GM21825 (cell line): ENCODE results near the gene PUM2.

Experiments
- ATAC-seq: cut with Tn5 transposase; IDR thresholded peaks from one replicate; pipeline ENCODE4 v1.9.1; 2021; ENCODE audit warnings: mild to moderate bottlenecking, moderate library complexity; ENCODE audit not compliant: unreplicated experiment

The PUM2 gene

DNA sequence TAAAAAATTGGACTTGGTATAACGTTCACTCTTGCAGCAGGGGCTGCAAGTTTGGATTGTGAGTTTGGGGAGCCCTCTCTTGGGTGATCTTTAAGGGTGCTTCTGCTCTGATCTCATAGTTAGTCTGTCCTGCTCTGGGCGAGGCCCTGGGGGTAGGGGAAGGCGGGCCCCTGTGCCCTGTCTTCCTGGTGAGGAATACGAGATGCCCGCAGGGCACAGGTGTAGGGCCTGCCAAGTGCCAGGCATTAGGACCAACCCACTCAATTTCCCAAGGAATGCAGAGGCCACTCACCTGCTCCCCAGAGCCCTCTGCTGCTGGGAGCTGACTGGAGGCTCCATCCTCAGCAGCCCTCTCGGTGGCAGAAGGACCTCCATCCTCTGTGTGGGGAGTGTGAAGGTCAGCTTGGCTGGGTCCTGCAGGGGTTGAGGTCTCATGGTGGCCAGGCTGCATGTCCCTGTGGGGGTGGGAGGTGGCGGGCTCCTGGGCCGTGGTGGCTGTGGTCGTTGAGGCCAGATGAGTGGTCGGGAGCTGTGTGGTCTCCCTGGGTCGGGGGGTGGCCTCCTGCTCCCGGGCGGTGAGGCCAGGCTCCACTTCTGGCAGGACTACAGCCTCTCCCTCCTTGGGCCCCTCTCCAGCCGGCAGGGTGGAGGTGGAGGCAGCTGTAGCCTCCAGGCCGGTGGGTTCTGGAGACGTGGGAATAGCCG, 147.0 kb downstream of the PUM2 start:
- no peak for ATAC-seq

DNA sequence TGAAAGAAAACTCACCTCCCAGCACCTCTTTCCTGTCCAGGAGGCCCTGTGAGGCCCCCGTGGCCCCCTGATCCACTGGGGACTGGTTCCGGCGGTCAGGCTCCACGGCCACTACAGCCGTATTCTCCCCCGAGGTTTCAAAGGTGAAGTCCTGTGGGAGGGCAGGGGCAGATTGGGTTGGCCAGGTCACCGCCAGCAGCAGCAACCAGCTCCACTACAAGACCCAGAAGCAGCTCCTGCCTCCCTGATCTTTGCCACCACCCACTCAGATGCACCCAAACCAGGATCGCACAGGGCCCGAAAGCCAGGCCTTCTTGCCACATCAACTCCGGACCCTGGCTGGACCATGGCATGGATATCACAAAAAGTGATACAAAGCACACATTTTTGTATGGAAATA, 147.6 kb downstream of the PUM2 start:
- no peak for ATAC-seq

DNA sequence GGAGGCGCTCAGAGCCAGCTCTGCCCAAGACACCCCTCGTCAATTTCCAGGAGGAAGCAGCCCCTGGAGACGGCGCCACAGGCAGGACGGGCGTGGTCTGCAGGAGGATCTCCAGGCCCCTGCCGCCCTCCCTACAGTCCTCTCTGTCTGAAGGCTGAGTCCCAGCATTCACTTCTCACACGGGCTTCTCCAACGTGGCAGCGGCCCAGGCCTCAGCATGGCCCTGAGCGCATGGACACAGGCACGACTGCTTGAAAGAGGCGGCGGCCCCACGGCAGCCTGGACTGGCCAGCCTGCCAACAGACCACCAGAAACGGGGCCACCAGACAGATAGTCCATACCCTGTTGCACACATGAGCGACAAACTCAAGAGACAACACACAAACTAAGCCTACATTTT, 149.0 kb downstream of the PUM2 start:
- ATAC-seq, result no peak

DNA sequence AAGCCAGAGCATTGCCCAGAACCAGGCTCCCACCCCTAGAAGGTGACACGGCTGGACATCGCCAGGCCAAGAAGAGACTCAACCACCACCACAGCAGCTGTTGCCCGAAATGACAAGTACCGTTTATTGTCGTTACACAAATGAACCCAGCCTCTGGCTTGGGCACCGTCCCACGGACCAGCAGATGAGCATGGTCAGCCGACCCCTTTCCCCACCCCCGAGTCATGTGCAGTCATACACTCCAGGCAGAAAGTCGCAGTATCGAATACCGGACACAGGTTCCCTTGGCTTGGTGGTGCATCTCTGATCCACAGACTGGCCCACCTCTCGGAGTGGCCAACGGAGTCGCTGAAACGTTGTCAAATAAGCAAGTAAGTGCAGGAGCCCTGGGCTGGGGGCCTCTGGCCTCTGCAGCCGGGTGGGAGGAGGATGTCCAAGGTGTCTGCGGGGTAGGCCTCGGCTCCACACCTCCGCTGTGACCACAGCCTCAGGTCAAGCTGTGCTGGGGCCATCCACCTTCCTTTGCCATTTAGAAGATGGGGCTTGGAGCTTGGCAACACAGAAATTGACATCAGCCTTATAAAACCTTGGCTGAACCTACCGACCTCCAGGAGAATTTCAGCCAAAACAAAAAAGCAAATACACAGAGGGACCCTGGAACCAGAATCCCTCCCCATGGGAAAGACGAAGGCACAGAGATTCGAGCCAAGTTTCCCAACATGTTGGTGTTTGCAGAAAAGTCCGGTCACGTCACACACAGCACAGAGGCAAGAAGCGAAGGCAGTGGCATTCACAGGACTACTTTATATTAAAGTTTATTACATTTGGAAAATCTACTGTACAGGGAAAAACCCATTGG, 149.7 kb downstream of the PUM2 start:
- no peak for ATAC-seq

DNA sequence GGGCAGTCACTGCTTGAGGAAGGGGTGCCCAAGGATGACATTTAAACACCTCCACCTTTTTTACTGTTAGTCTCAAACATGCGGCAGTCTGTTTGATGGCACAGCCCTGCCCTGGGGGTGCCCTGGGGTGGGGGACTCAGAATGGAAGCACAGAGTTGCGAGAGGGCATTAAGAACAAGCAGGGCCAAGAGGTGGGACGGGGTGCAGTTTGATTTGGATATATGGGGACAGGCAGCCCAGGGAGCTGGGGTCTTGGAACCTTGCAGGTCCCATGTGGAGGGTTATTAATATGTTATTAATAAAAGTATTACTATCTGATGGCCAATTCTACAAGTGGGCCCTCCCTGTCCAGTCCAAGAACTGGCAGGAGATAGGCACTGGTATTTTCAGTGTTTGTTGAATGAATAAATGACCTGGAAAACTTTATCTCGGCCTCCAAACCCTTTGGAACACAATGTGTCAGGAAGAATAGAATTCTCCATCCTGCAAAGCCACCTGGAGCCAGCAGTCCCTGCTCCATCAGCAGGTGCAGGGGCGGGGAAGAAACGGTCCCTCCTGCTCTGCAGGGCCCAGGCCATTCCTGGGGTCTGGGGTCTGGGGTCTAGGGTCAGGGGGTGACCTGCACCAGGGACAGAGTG, 150.9 kb downstream of the PUM2 start:
- no peak for ATAC-seq

DNA sequence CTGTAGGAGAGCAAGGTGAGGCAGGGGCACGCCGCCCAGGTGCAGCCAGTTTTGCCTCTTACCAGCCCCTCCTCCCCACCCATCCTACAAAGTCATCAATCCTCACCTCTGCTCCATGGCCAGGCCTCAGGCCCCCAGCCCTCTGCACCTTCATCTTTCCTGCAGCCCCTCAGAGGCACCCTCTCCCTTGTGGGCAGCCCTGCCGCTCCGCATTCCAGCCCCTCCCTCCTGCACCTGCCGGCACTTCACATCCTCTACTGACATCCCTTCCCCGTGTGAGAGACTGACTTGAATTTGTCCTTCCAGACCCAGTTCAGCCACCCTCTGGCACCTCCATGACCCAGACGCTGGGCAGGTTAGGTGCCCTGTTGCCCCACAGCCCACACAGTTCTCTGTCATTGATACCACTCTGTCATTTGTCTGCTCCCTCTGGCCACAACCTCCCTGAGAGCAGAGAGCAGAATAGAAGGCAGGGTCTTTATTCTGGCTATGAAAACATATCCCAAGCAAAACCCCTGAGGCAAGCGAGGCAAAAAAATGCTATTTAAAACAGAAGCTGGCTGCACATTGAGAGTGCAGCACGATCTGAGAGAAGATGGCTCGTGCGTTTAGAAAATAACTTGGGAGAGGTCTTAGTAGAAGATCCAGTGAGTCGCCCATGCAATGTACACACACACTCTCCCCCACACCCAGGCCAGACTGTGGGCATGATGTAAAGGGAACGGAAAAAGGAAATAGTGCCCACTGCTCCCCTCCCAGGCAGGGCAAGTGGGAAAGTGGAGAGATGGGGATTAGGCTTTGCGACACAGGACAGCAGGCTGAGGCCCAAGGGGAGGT, 151.6 kb downstream of the PUM2 start:
- ATAC-seq, result no peak
